Cardiac septum (tissue), 1 donor: ENCODE data around the gene VAMP8. TPM values are rescaled to one million over a fixed set of nuclear protein-coding genes. Genes with fewer than 3 reads are reported as not detected.
"Not testable (repeated sequence)": the region's sequence is repeated elsewhere in the genome, so short reads cannot be mapped to it uniquely, and the experiment has no call there.

Experiments used
- DNase-seq: peaks from one replicate; pipeline ENCODE4 v3.0.0-alpha.2; 2020; ENCODE audit warnings: low spot score
- intact Hi-C: fragments of 100-400 bp; cut with DNase I; formaldehyde crosslinking; loops from one replicate; pipeline ENCODE4 v1.14.0; 2022
- total RNA-seq: library from RNA; stranded (reverse); fragmentation: NEBNext Ultra II Directional; extraction: Animal tissue kit (Norgen Biotek cat#: 25700); gene quantifications from one replicate; pipeline ENCODE4 v1.2.1, GENCODE V29; 2021
- donor health status: DM: no; HTN: no; CAD: no.

The VAMP8 gene
- total RNA-seq, 1 donor from 2014 or later: 8.2 TPM

DNA sequence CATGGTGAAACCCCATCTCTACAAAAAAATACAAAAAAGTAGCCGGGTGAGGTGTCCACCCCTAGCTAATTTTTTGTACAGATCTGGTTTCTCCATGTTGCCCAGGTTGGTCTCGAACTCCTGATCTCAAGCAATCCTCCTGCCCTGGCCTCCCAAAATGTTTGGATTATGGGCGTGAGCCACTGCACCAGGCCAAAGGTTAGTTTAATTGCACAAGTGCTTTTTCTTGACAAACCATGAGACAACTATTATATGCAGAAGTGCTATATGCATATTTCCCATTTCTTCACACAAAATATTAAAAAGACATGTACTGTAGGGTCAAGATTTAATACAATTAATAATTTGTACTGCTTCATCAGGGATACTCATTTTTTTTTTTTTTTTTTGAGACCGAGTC lies 11.1 kb upstream of the VAMP8 start:
- intact Hi-C loops: no loop called here
- no peak for DNase-seq

DNA sequence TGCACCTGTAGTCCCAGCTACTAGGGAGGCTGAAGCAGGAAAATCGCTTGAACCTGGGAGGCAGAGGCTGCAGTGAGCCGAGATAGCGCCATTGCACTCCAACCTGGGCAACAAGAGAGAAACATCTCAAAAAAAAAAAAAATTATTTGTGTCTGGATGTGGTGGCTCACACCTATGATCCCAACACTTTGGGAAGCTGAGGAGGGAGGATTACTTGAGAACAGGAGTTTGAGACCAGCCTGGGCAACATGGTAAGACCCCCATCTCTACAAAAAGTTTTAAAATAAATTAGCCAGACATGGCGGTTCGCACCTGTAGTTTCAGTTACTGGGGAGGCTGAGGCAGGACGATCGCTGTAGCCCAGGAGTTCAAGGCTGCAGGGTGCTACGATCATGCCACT lies 1.6 kb upstream of the VAMP8 start:
- no peak for DNase-seq
- intact Hi-C loops: no loop called here

- intact Hi-C loops: no loop called here
- no peak for DNase-seq
Observed at GRCh38 chr2:85577063-85577385, 362 bp upstream of the VAMP8 start.

- intact Hi-C loops: no loop called here
- peak; percentile 83 for DNase-seq
Observed at GRCh38 chr2:85578243-85579180, 1.1 kb downstream of the VAMP8 start.

DNA sequence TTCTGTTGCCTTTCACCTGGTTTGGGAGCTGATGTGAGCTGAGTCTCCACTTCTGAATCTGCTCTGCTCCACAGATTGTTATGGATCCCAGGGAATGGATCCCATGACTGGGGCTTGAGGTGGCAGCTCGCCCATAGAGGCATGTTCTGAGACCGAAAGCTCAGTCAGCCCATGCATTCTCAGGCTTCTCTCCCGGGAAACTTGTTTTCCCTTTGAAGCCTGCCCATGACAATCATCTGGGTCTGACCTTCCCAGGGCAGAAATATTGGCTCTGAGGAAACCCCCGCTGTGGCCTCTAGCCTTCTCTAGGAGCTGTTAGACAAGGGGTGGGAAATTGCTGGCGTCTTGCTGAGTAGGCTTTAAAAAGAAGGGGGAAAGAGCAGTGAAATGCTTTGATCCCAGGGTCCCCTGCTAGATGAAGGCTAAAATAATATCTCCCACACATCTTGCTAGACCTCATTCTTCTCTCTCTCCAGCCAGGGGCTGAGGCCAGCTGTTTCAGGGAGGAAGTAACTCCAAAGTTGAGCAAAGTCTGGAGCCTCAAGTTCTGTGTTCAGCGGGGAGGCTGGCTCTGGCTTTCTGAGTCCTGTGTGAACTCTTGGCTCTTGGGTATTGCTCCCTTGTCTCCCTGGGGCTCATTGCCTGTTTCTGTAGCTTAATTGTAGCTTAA lies 2.0 kb downstream of the VAMP8 start:
- intact Hi-C loops: no loop called here
- DNase-seq: no peak

GRCh38 chr2:85580206-85580605 lies 2.8 kb downstream of the VAMP8 start:
- intact Hi-C loops: no loop called here
- DNase-seq: no peak

DNA sequence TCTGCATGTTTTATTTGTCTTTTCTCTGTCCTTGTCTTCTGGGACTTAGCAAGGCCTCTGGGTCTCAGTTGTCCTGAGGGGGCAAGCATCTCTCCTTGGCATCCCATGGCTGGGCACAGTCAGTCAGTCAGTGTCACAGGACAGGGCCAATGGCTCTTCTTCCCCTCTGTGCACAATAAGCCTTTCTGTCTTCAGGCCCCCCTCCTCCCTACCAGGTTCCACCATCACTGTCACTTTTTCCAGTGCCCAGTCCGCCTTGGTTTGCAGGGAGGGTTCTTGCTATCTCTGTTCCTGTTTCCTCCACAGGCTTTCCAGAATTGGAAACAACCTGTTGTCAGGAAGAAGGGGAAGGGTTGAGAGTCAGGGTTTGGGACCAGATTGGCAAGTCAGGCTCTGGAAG lies 5.1 kb downstream of the VAMP8 start:
- intact Hi-C loops: no loop called here
- DNase-seq: no peak

- intact Hi-C loops: no loop called here
Observed at GRCh38 chr2:85583667-85584353, 6.4 kb downstream of the VAMP8 start.

GRCh38 chr2:85584354-85584856 lies 7.0 kb downstream of the VAMP8 start, which contains the start of gene VAMP5:
Gene VAMP5, plus strand, starts transcription at chr2:85584431. Its CDS starts 60 bp downstream, at chr2:85584491.
- intact Hi-C loops: no loop called here
- DNase-seq: peak; percentile 81

More at GRCh38 chr2:85583667-85584353, 6.4 kb downstream of the VAMP8 start:
- no peak for DNase-seq

GRCh38 chr2:85584857-85585780 lies 7.7 kb downstream of the VAMP8 start:
- no peak for DNase-seq
- intact Hi-C loops: no loop called here

- DNase-seq: no peak
- intact Hi-C loops: no loop called here
Observed at GRCh38 chr2:85585781-85586105, 8.4 kb downstream of the VAMP8 start.

GRCh38 chr2:85588236-85588635 lies 10.8 kb downstream of the VAMP8 start:
- no peak for DNase-seq
- intact Hi-C loops: no loop called here

DNA sequence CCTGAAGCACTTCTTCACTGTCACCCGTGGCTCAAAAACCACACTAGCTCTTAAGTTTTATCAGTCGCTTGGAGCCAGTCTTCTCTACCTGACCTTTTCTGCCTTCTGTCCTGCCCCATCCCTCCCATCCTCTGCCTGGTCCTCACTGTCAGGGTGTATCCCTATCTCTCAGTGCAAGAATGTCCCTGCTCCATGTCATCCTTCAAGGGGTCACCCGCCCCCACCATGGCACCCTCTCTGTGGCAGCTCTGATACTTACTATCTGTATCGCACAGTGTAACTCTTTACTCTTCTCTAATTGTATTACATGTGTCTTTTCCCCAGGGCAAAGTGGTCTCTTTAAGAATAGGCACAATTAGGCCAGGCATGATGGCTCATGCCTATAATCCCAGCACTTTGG lies 11.3 kb downstream of the VAMP8 start:
- intact Hi-C loops: no loop called here
- no peak for DNase-seq

GRCh38 chr2:85589181-85589580 lies 11.8 kb downstream of the VAMP8 start:
- intact Hi-C loops: no loop called here
- no peak for DNase-seq

- no peak for DNase-seq
- intact Hi-C loops: no loop called here
Observed at GRCh38 chr2:85589982-85590791, 12.8 kb downstream of the VAMP8 start.

DNA sequence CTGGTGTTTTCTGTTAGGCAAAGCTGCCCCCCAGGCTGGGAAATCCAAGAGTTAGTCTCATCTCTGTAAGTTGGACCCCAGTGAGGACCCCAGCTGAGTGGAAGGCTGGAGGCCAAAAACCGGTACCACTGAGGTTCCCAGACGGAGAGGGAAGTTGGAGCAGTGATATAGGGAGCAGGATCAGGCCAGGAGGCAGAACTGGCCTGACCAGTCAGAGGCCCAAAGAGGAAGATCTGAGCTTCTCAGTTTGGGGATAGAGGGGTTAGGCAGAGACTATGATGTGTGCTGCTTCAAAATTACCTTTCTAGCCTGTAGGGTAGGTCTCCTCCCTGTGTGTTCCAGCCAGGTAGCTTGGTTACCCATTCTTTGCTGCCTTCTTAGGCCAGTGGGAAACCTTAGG lies 13.6 kb downstream of the VAMP8 start:
- no peak for DNase-seq
- intact Hi-C loops: no loop called here

DNA sequence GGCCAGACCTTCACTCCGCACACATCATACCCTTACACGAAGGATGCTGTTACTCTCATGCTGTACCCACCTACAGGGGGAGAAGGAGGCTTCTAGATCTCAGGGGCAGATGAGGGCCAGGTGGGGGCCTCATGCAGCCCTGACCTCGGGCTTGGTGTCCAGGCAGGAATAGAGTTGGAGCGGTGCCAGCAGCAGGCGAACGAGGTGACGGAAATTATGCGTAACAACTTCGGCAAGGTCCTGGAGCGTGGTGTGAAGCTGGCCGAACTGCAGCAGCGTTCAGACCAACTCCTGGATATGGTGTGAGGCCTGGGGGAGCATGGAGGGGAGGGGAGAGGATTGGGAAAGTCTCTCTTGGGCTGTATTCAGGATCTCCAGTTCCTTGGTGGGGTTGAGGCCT lies 14.2 kb downstream of the VAMP8 start:
- intact Hi-C loops: no loop called here

DNA sequence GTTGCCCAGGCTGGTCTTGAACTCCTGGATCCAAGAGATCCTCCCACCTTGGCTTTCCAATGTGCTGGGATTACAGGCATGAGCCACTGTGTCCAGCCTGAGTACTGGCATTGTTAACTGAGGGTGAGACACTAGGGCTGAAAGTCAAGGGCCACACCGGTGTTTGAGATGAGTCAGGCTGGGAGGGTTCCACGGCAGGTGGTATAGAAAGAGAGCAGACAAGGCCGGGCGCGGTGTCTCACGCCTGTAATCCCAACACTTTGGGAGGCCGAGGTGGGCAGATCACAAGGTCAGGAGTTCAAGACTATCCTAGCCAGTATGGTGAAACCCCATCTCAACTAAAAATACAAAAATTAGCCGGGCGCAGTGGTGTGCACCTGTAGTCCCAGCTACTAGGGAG lies 14.9 kb downstream of the VAMP8 start:
- intact Hi-C loops, DNase-seq: not testable (repeated sequence)

More for the DNA sequence above, 14.2 kb downstream of the VAMP8 start:
- no peak for DNase-seq
